ENCODE measurements around the gene NELL2. TPM values are rescaled to one million over a fixed set of nuclear protein-coding genes. Genes with fewer than 3 reads are reported as not detected.
"Not testable (repeated sequence)": the region's sequence is repeated elsewhere in the genome, so short reads cannot be mapped to it uniquely, and the experiment has no call there.

NELL2 gene
- 8.1 TPM for total RNA-seq

GRCh38 chr12:44875954-44876543 lies at the start of gene NELL2:
NELL2 (minus strand) TSS chr12:44876315; CDS start chr12:44875869, 446 bp downstream.
- no peak for DNase-seq (ENCODE audit: low spot score)

- no peak for DNase-seq (ENCODE audit: low spot score)
These were observed 45.6 kb upstream of the NELL2 start for GRCh38 chr12:44921736-44922135.

- no peak for DNase-seq (ENCODE audit: low spot score)
These were observed 41.0 kb upstream of the NELL2 start for GRCh38 chr12:44917141-44917540.

GRCh38 chr12:44915958-44916357 lies 39.8 kb upstream of the NELL2 start:
- no peak for DNase-seq (ENCODE audit: low spot score)

- DNase-seq (ENCODE audit: low spot score): no peak
These were observed 28.2 kb upstream of the NELL2 start for GRCh38 chr12:44904321-44904720.

GRCh38 chr12:44898108-44898507 lies 22.0 kb upstream of the NELL2 start:
- not testable (repeated sequence) for DNase-seq (ENCODE audit: low spot score)

- no peak for DNase-seq (ENCODE audit: low spot score)
These were observed 13.8 kb upstream of the NELL2 start for GRCh38 chr12:44889926-44890325.

- no peak for DNase-seq (ENCODE audit: low spot score)
These were observed 13.0 kb upstream of the NELL2 start for GRCh38 chr12:44889162-44889561.

- no peak for DNase-seq (ENCODE audit: low spot score)
These were observed 9.8 kb upstream of the NELL2 start for GRCh38 chr12:44885902-44886301.

- no peak for DNase-seq (ENCODE audit: low spot score)
These were observed 5.1 kb upstream of the NELL2 start for GRCh38 chr12:44881197-44881596.

GRCh38 chr12:44876544-44877410 lies 662 bp upstream of the NELL2 start:
- no peak for DNase-seq (ENCODE audit: low spot score)

- DNase-seq (ENCODE audit: low spot score): no peak
These were observed 630 bp downstream of the NELL2 start for GRCh38 chr12:44875417-44875953.

- DNase-seq (ENCODE audit: low spot score): no peak
These were observed 1.1 kb downstream of the NELL2 start for GRCh38 chr12:44874981-44875416.

GRCh38 chr12:44873898-44874297 lies 2.2 kb downstream of the NELL2 start:
- no peak for DNase-seq (ENCODE audit: low spot score)

GRCh38 chr12:44869503-44869902 lies 6.6 kb downstream of the NELL2 start:
- DNase-seq (ENCODE audit: low spot score): no peak

- DNase-seq (ENCODE audit: low spot score): no peak
These were observed 12.2 kb downstream of the NELL2 start for GRCh38 chr12:44863867-44864266.

GRCh38 chr12:44859998-44860689 lies 16.0 kb downstream of the NELL2 start:
- DNase-seq (ENCODE audit: low spot score): no peak

GRCh38 chr12:44858226-44858855 lies 17.8 kb downstream of the NELL2 start:
- no peak for DNase-seq (ENCODE audit: low spot score)

- no peak for DNase-seq (ENCODE audit: low spot score)
These were observed 23.6 kb downstream of the NELL2 start for GRCh38 chr12:44852483-44852882.

GRCh38 chr12:44851586-44851985 lies 24.5 kb downstream of the NELL2 start:
- DNase-seq (ENCODE audit: low spot score): no peak

GRCh38 chr12:44848703-44849085 lies 27.4 kb downstream of the NELL2 start:
- DNase-seq (ENCODE audit: low spot score): no peak

Data from ureter (tissue), 1 donor.